ENCODE measurements around the gene GPHN. TPM values are rescaled to one million over a fixed set of nuclear protein-coding genes. Genes with fewer than 3 reads are reported as not detected.

Gene GPHN
- polyA plus RNA-seq, 1 donor (not counting 4 experiments of a cell fraction or from before 2014, with no cell fraction given), result 17.6 TPM

- Histone ChIP-seq H3K27me3 (ENCODE audit: control insufficient read depth, extremely low read depth, insufficient read depth, low read length) (no peaks in the 10 kb centered on the region), H3K4me3 (ENCODE audit: control insufficient read depth in 2 of 3, extremely low read depth in 1 of 3, insufficient read depth in 2 of 3, low read depth in 1 of 3, low read length in 3 of 3) (peak overlapping the region; percentile 87 to 99 (median 88)), H3K27ac (ENCODE audit: control insufficient read depth, insufficient read depth, low read length) (peak overlapping the region; percentile 93), H3K79me2 (ENCODE audit: control insufficient read depth, insufficient read depth, low read length) (peaks cover 31% of the 10 kb centered on the region), H3K9me3 (ENCODE audit: control insufficient read depth, low read depth, low read length) (no peaks in the 10 kb centered on the region), H3K9me1 (ENCODE audit: control insufficient read depth, extremely low read depth, insufficient read depth, low read length) (no peaks in the 10 kb centered on the region), H3K36me3 (ENCODE audit: control insufficient read depth in 2 of 2, extremely low read depth in 1 of 2, insufficient read depth in 2 of 2, low read length in 2 of 2) (no peaks in the 10 kb centered on the region), H3K9ac (ENCODE audit: control insufficient read depth, extremely low read depth, insufficient read depth, low read length) (peak overlapping the region; percentile 94), H3K4me2 (ENCODE audit: control insufficient read depth, extremely low read depth, insufficient read depth, low read depth, low read length) (peak overlapping the region; percentile 99), H3K4me1 (ENCODE audit: control insufficient read depth, extremely low read depth, insufficient read depth, low read length) (peaks cover 17% of the 10 kb centered on the region), H2AFZ (ENCODE audit: control insufficient read depth, low read length) (peak overlapping the region; percentile 100), H4K20me1 (ENCODE audit: control insufficient read depth, extremely low read depth, insufficient read depth, low read length) (peaks cover 4% of the 10 kb centered on the region)
- dilution Hi-C loops (cut with MboI; ENCODE audit: extremely low pct_ligation_motif_present, low sequenced_read_pairs), result no loop called here
- TF ChIP-seq CTCF (optimal IDR thresholded peaks at IDR 0.05 in 1 of 3, IDR thresholded peaks at IDR 0.05 in 1 of 3, conservative IDR thresholded peaks at IDR 0.05 in 1 of 3; ENCODE audit: extremely low read depth in 1 of 3, insufficient read depth in 2 of 3, low read length in 3 of 3) (no peak), EZH2 (IDR thresholded peaks at IDR 0.05; ENCODE audit: low read length) (no peak)
- no peak for DNase-seq (ENCODE audit: low read depth, low spot score)
- peak; percentile 69 for FAIRE-seq
Measured at GRCh38 chr14:66507181-66507721, 696 bp upstream of the GPHN start.

- FAIRE-seq (no peak), DNase-seq (ENCODE audit: low read depth, low spot score) (no peak)
- peak overlapping the region; percentile 80 to 99 (median 88) for H3K4me3 ChIP-seq (ENCODE audit: control insufficient read depth in 2 of 3, extremely low read depth in 1 of 3, insufficient read depth in 2 of 3, low read depth in 1 of 3, low read length in 3 of 3)
- peak overlapping the region; percentile 99 for H3K4me2 ChIP-seq (ENCODE audit: control insufficient read depth, extremely low read depth, insufficient read depth, low read depth, low read length)
- peak overlapping the region; percentile 98 for H2AFZ ChIP-seq (ENCODE audit: control insufficient read depth, low read length)
- H3K9ac ChIP-seq (ENCODE audit: control insufficient read depth, extremely low read depth, insufficient read depth, low read length), result peak overlapping the region; percentile 94
- H3K79me2 ChIP-seq (ENCODE audit: control insufficient read depth, insufficient read depth, low read length), result peaks cover 37% of the 10 kb centered on the region
- peak overlapping the region; percentile 79 for H3K27ac ChIP-seq (ENCODE audit: control insufficient read depth, insufficient read depth, low read length)
- TF ChIP-seq CTCF (optimal IDR thresholded peaks at IDR 0.05 in 1 of 3, IDR thresholded peaks at IDR 0.05 in 1 of 3, conservative IDR thresholded peaks at IDR 0.05 in 1 of 3; ENCODE audit: extremely low read depth in 1 of 3, insufficient read depth in 2 of 3, low read length in 3 of 3) (no peak), EZH2 (IDR thresholded peaks at IDR 0.05; ENCODE audit: low read length) (no peak)
- no peaks in the 10 kb centered on the region for H3K36me3 ChIP-seq (ENCODE audit: control insufficient read depth in 2 of 2, extremely low read depth in 1 of 2, insufficient read depth in 2 of 2, low read length in 2 of 2)
- H3K27me3 ChIP-seq (ENCODE audit: control insufficient read depth, extremely low read depth, insufficient read depth, low read length), result no peaks in the 10 kb centered on the region
- H3K9me3 ChIP-seq (ENCODE audit: control insufficient read depth, low read depth, low read length), result no peaks in the 10 kb centered on the region
- dilution Hi-C loops (cut with MboI; ENCODE audit: extremely low pct_ligation_motif_present, low sequenced_read_pairs), result no loop called here
- peaks cover 4% of the 10 kb centered on the region for H4K20me1 ChIP-seq (ENCODE audit: control insufficient read depth, extremely low read depth, insufficient read depth, low read length)
- no peaks in the 10 kb centered on the region for H3K9me1 ChIP-seq (ENCODE audit: control insufficient read depth, extremely low read depth, insufficient read depth, low read length)
- peaks cover 14% of the 10 kb centered on the region for H3K4me1 ChIP-seq (ENCODE audit: control insufficient read depth, extremely low read depth, insufficient read depth, low read length)
Measured at GRCh38 chr14:66508547-66508845, 549 bp downstream of the GPHN start.
